OCI-LY7 (cell line): ENCODE measurements around the gene DDX20.

Experiments used
- CTCF ChIP-seq: fragments of 200-600 bp; sonication (generic); conservative IDR thresholded peaks from 2 replicates; pipeline ENCODE4 v1.5.1; 2014; ENCODE audit warnings: mild to moderate bottlenecking, antibody characterized with exemption, low read length, moderate library complexity, mixed read lengths
- EZH2phosphoT487 ChIP-seq: fragments of 200-600 bp; sonication (generic); IDR thresholded peaks from 2 replicates; pipeline ENCODE4 v1.6.1; 2018; ENCODE audit warnings: low read depth, borderline replicate concordance, mild to moderate bottlenecking, mixed run types, antibody characterized with exemption, low read length, moderate library complexity, mixed read lengths

- TF ChIP-seq EZH2phosphoT487 (no peak), CTCF (no peak)
Observed at GRCh38 chr1:111734856-111735255, 20.8 kb upstream of the DDX20 start.
